ELF-1 (cell line): ENCODE measurements around the gene NRCAM.

Experiments
- DNase-seq: peaks from one replicate; pipeline ENCODE4 v3.0.0-alpha.2; 2016; ENCODE audit warnings: low read depth, low spot score

The NRCAM gene

DNA sequence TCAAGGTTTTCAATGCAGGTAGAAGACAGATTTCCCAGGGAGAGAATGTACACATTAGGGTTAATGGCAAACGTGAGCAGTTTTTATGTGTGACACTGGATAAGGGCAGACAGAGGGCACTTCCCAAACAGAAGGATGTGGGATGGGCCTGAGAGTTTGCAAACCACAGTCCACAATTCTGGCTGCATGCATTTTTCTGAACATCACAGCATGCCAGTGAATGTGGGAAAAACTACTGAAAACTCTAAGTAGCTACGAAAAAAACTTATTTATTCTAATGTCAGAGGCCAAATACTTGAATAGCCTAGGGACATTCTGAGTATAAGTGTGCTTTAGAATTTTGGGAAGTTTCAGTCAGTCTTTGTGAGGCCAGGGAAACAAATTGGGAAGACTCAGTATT lies 145.9 kb downstream of the NRCAM start:
- DNase-seq, result no peak

DNA sequence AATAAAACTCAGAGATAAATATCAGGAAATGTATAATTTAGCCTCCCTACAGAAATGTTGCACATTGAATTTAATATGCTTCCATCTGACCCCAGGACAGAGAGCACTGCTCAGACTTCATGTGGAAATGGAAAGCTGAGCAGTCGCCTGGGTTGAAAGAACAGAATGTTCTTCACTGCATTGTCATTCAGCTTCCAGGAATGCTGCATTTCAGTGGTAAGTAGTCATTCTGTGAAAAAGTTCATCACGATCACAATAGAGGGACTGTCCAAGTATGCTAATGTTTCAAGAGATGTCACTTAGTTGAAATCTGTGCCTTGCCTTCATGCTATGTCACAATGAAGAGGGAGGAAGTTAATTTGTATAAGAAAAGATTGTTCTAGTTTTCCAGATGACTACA lies 147.3 kb downstream of the NRCAM start:
- DNase-seq, result no peak

DNA sequence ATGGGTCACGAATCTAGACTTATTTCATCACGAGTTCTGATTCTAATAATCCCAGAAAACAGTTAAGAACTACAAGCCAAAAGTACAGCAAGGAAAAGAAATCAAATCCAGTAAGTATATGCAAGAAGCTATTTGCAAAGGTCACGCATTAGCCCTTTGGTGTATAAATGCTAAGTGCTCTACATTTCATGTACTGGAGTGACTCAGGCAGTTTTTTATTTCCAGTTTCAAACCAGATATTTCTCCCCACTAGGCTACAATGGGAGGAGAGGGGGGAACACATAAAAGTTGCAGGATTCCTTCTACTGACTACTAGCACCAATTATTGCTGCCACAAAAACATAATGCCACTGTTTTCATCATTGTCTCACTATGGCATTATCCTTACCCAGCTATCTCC lies 148.0 kb downstream of the NRCAM start:
- no peak for DNase-seq

DNA sequence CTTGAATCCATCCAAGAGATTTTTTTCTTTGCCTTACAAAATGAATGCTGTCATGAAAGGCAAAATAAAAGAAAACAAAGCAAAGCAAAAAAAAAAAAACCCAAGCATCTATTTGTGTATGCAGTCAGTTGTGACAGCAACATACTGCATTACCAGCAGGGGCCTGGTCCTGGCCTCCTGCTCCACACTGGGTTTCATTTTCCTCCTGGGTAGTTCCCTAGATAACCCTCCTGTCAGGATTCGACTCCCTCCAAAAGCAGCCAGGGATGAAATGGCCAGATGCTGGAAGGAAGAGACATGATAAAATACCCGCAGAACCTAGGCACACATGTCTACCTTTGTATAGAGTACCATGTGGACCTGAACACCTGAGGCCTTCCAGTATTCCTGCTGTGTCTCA lies 148.6 kb downstream of the NRCAM start:
- no peak for DNase-seq

DNA sequence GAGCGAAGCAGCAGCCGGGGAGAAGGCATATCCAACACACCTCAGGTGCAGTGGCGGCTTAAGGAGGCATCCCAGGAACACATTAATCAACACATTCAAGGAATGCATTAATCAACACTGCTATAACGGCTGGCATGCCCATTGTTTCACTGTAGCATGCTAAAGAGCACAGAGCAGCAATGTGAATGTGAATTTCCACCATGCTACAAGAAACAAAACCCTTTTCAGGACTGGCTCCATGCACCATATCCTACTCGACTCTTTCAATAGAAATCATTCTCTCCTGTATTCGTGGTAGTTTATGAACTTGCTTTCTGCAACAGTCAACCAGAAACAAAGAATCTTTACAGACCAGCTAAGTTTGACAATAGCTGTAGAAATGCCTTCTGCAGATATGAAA lies 149.0 kb downstream of the NRCAM start:
- no peak for DNase-seq

DNA sequence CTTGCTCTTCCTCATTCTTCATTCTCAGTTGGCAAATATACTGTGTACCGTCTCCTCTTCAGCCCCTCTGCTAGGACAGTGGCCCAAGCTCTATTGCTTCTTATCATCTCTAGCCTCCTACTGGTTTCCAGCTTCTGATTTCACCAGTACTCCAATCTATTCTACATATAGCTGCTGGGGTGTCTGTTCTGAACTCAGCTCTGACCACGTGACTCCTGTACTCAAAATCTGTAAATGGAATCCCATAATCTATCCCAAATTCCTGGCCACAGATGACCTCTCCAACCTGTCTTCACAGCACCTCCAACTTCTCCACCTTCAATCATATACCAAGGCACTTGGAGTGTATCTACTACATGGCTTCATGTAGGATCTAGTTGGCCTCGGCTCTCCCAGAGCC lies 152.9 kb downstream of the NRCAM start:
- DNase-seq, result no peak

DNA sequence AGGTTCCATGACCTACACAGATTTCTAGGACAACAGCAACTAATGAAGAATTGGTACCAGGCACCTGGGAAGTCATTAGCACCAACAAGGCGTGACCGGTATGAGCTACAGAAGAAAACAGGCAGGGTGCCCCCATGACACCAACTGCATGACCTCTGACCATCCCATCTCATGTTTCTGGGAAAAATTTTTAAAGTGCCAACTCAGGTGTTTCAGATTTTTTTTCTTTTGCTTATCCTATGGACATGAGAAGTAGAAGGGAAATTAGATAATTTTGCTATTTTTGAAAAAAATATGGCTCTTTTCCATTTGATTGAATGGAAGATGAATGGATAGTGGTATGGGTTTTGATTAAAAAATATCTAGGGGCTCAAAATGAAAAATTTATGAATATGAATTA lies 154.8 kb downstream of the NRCAM start:
- DNase-seq, result no peak

DNA sequence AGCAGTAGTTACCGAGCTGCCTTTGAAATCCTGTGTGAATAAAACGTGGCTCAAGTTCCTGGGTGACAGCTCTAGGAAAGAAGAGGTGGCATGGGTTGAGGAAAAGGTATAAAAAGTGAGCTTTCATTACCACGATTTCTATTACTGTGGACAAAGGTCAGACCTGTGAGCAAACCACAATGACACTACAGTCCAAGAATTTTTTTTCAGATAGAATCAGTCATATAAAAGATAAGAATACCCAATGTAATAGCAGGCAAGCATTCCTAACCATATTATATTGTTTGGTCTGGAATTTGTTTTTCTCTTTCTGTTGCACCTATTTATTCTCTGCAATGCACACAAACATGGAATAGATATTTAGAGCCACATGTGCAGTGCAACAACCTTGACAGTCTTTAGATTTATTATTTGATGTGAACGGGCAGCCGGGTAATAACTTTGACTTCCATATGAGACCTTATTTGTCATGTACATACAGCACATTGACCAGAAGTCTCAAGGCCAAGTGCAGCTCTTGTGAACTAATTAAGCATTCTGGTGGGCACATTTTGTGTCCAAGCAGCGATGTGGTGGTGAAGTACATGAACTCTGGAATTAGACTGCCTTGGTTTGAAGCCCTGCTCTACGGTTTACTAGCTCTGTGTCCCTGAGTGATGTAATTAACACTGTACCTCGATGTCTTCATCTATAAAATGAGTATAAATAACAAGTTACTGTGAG lies 156.8 kb downstream of the NRCAM start:
- no peak for DNase-seq

DNA sequence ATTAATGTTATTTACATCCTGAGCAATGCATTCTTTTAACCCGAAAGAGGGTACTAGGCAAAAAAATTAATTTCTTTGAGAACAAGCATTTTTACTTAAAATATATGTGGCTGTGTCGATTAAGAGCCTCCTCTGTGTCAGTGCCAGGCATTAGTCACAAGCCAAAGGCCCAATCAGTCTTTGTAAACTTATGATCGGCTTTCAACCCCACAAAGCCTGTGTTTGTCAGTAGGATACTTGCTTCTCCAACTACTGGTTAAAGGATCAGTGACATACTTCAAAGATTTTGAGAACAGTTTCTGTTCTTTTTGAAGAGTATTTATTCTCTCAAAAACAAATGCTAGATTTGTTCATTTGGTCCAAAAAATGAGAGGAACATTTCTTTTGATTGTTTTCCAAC lies 159.3 kb downstream of the NRCAM start:
- no peak for DNase-seq

DNA sequence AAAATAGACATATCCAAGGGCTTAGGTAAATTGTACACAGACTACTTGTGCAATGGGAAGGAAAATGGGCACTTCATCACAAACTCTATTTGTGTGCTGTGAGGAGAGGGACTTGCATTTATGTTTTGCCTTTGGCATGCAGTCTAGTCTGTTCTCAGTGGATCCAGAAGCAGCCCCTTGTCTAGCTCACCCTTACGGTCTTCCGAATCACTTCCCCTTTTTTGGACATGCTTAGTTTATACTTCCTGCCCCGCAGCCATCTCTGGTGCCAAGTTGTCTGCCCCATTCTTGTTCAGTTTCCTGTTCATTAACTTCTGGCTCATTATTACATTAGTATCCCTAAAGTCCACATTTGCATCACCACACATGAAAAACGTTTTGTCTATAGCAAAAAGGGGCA lies 161.6 kb downstream of the NRCAM start:
- no peak for DNase-seq

DNA sequence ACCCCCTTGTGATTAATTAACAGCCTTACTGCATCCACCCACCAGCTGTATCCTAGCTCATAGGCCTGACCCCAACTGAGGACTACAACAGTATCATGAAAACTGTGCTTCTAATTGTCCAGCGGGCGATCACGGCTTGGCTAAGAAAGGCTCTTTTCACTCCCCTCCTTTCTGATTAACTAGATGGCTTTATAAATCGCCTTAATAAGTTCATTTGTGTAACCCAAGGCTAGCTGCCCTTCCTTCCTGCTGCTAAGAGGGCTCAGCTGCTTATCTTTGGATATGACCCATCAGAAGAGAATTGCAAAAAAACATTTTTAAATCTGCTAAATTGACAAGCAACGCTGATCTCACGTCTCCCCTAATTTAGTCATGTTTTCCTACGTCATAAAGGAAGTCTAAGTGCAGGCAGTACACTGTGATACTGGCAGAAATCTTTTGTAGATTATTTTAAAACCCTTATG lies 163.1 kb downstream of the NRCAM start:
- no peak for DNase-seq

DNA sequence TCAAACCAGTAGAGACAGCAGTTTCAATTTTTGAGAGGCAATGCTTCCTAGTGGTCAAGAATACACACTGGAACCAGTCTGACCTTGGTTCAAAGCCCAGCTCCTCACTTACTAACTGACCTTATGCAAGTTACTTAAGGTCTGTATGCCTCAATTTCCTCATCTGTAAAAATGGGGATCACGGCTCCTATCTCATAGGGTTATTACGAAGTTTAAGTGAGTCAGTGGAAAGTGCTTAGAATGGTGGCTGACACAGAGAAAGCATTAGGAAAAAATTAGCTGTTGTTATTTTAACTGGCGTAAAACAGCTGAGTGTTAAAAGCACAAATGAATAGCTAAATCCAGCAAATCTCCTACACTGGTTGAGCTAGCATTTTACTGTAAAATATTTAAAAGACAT lies 163.7 kb downstream of the NRCAM start:
- DNase-seq, result no peak

DNA sequence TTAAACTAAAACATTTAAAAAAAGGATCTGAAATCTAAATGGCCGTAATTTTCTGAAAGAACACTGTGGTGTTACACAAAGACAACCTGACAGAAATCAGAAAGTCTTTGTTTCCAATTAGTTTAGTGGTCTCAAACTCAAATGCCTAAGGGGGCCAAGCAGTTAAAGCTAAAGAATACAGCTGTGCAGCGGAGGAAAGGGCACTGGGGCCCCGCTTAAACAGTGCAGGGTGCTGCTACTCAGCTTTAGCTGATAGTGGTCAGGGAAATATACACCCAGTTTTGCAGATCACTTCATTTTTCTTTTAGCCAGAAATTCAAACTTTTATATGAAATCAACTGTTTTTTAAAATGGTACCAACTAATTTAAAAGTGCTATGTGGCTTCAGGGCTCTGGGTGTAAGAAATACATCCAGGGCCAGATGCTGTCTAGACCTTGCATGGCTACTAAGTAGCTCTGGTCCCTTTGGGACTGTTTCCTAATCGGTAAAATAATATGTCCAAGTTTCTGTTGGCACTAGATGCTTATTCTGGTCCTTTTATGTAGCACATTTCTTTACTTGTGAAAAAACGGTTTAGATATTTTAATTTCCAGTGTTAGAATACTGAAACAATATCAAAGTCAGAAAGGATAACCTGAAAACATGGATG lies 164.3 kb downstream of the NRCAM start:
- DNase-seq, result no peak

DNA sequence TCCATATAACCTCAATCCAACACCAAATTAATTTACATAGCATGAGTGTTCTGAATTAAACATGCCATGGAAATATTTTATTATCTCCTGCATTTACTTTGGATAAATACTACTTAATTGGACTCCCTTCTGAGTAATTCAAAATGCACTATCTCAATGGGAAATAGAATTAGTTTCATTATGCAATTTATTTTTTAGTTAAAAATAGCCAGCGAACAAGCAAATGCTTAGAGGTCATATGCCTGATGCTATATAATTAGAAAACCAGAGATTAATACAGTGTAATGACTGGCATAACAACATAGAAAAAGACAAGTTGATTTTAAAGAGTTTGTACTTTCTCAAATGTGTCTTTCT lies 165.1 kb downstream of the NRCAM start:
- DNase-seq, result no peak

DNA sequence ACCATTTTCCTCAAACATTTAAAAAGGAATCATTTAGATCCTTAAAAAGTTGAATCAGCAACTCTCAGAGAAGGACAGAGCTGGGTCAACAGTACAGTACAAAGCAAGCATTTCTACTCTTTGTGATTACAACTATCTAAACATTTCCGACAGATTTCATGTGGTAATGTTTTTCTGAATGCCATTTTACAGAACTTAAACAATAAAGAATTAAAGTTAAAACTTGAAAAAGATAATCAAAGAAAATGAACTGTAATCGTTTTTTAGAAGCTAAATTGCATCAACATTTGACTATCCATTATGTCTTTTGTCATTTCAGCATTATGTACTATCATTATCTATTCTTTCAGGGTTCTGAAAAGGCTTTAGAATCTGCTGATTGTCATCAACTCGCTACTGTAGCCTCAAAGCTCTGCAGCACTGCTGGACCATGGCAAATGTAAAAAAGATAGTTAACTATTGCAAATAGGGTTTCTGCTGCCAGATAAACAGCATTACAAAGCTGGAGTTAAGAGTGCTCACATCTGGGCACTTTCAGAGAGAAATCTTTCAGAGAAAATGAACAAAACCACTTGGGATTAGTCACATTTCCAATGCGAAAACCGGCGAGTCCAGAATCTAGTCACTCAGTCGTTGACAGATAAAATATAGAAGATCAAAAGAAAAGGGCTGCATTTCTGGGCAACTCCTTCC lies 165.6 kb downstream of the NRCAM start:
- no peak for DNase-seq

DNA sequence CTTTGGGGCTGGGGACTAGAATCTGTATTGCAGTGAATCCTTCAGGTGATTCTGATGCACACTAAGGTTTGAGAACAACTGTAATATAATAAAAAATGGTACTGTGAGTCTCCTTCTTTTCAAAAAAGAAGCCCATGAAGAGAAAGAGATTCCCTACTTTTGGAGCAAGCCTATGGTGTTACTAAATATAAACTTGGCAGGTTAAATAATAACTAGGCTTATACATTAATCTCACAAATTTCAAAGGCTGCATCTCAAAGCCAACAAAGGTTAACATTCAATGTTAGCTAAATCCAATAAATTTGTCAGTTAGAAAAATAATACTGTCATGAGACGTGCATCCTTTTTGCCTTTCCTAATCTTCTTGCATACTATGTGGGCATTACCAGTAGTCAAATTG lies 166.4 kb downstream of the NRCAM start:
- DNase-seq, result no peak

DNA sequence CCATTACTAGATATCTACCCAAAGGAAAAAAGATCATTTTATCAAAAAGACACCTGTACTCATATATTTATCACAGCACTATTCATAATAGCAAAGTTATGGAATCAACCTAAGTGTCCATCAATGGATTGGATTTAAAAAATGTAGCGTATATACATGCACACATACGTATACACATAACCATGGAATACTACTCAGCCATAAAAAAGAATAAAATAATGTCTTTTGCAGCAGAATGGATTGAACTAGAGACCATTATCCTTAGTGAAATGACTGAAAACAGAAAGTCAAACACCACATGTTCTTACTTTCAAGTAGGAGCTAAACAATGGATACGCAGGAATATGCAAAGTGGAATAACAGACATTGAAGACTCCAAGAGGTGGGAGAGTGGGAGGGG lies 168.4 kb downstream of the NRCAM start:
- no peak for DNase-seq

DNA sequence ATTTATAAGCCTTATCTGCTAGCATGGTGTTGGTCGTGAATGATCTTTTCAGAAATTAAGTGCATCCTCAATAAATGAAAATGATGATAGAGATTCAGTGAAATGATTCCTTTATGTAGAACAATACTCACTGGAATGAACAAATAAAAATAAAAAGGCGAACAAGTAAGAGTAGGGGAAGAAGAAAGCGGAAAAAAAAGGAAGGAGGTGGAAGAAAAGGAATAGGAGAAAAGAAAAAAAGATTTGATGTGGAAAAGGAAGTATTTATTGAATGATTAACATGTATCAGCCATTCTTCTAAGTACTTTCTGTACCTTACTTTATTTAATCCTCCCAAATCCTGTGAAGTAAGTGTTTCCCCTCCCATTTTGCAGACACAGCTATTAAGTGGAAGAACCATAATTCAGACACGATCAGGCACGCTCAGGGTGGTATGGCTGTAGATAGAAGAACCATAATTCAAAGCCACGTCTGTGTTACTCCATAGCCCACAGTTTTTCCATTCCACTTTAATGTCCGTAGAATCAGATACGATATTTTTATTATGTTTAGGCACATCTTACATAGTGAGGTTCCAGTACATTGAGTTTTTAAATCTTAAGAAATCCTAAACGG lies 169.8 kb downstream of the NRCAM start:
- no peak for DNase-seq

DNA sequence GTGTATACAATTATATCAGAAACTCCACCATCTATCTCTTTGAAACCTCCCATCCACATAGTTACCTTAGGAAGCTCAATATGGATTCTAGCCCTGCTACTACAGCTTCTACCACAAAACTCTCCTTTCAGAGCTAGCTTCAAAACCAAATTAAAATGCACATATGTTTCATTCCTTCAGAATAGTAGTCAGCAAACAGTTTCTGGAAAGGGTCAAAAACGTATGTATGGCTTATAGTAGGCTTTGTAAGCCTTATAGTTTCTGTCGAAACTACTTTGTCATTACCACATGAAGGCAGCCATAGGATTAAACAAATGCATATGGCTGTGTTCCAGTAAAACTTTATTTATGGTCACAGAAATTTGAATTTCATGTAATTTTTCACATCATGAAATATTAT lies 170.5 kb downstream of the NRCAM start:
- DNase-seq, result no peak

DNA sequence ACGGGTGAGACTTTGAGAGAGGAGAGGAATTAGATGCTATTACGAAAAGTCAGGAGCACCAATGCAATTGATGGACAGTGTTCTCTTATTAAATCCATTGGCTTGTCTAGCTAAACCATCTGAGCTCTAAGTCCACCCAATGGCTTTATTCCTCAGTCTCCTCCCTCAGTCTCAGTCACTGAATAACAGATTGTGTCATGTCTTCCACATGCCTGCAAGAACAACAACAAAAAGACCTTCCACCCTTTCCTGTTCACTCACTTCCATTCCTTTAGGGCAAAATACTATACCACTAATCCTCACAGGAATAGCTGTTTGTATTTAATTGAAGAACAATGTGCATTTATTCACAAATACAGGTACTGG lies 171.2 kb downstream of the NRCAM start:
- DNase-seq, result no peak

DNA sequence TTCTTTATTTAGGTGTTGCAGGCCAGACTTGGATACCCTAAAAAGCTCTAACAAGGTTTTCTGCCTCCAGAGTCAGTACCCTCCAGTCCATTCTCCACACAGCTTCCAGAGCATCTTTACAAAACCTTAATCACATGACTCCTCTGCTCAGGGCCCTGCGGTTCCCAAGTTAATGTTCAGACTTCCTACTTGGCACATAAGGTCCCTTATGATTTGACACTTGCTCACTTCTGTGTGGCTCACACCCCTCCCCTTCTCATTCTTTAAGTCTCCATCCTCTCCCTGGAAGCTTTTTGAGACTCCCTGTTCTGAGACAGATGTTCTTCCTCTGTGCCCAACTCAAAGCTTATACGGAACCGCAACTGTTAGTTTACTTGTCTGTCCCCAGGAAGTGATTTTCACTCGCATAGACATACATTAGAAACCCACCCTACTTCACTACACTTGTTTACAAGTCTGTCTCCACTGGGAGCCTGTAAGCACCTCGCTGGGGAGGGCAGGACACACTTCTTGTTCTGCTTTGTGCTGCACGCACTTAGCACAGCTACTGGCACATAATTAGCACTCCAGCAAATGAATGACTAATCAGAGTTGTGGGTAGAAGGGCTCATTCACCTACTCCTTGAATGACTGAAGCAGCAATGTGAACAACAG lies 171.8 kb downstream of the NRCAM start:
- no peak for DNase-seq

DNA sequence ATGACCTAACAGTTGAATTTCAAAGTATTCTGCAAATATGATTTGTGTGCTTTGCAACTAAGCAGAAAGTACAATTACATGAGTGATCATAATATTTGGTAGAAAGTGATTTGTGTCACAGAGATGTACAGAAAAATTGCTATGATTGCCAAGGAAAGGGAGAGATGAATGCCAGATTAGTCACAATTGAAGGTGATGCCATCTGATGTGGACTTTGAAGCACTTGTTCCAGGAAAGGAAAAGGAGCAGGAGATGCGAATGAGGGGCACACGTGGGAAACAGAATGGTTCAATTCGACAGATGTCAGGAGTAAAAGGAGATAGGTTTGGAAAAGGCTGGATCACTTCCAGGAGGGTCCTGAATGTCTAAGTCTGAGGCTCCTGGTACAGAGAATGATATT lies 173.0 kb downstream of the NRCAM start:
- DNase-seq, result no peak
